HCT116 (cell line): Measurements from ENCODE around the gene GDE1. TPM values are rescaled to one million over a fixed set of nuclear protein-coding genes. Genes with fewer than 3 reads are reported as not detected.
A peak's percentile ranks its signal among the peaks of the same experiment; 100 is the strongest.

Source experiments
- ATAC-seq: fragments of 200-7000 bp; cut with Tn5 transposase; 2 replicates; pipeline ENCODE4 v1.9.1; 2020; ENCODE audit warnings: mild to moderate bottlenecking, moderate library complexity
- BruUV-seq: library from RNA; stranded (reverse); fragments of 400-500 nt; replicated peaks from 2 replicates; lab custom pipeline; 2021; lab: Mats Ljungman, UMichigan
- CTCF ChIA-PET: fragments of 300-600 bp; sonication (Branson Sonifier 250); formaldehyde crosslinking; loops from one replicate; lab custom pipeline; 2021; ENCODE audit warnings: antibody characterized with exemption; lab: Charles Lee
- POLR2A ChIA-PET: fragments of 300-600, 350-600 bp; sonication (Branson Sonifier 250); formaldehyde crosslinking; loops from one replicate; lab custom pipeline; 2021; ENCODE audit warnings: antibody characterized with exemption; lab: Charles Lee
- RAD21 ChIA-PET, 2 experiments: fragments of 300-600 bp; sonication (Branson Sonifier 250); formaldehyde crosslinking; loops; one replicate each; lab custom pipeline; 2023; ENCODE audit warnings: low total read pairs in 2 of 2; ENCODE audit not compliant: uncharacterized antibody in 2 of 2, unreplicated experiment in 2 of 2, low non-redundant PET in 1 of 2; lab: Charles Lee
- DNase-seq: peaks from one replicate; pipeline ENCODE4 v3.0.0-alpha.2; 2010; ENCODE audit warnings: low read depth, low spot score
- H2AFZ ChIP-seq: fragments of 200-600 bp; shearing (Covaris generic), sonication (generic); 2 replicates; pipeline ENCODE4 v1.6.1; 2017; ENCODE audit warnings: low read depth, mixed run types, mixed read lengths, antibody characterized with exemption, low read length; ENCODE audit not compliant: poor library complexity, severe bottlenecking
- H3K27ac ChIP-seq: 2 replicates; pipeline ENCODE4 v1.5.1; 2012; ENCODE audit warnings: low read depth, low read length
- H3K27me3 ChIP-seq: fragments of 200-600 bp; sonication (generic); 2 replicates; pipeline ENCODE4 v1.6.1; 2016; ENCODE audit warnings: mixed run types, low read length, mixed read lengths; ENCODE audit not compliant: insufficient read depth
- H3K36me3 ChIP-seq, 2 experiments: fragments of 200-500 bp in 1 of 2; fragments of 200-600 bp in 1 of 2; sonication (Bioruptor generic) in 1 of 2; sonication (generic) in 1 of 2; 2 replicates each; pipeline versions ENCODE4 v1.5.1 to v1.6.1; 2014 to 2016; ENCODE audit warnings: low read length in 2 of 2, inconsistent platforms in 1 of 2, mixed read lengths in 1 of 2, mixed run types in 1 of 2; ENCODE audit not compliant: insufficient read depth in 2 of 2, control insufficient read depth in 1 of 2
- H3K4me1 ChIP-seq, 2 experiments: fragments of 200-600 bp in 1 of 2; sonication (generic) in 1 of 2; 2 replicates each; pipeline versions ENCODE4 v1.5.1 to v1.6.1; 2012 to 2017; ENCODE audit warnings: low read length in 2 of 2, inconsistent platforms in 1 of 2, mild to moderate bottlenecking in 1 of 2, mixed read lengths in 1 of 2, mixed run types in 1 of 2, moderate library complexity in 1 of 2; ENCODE audit not compliant: insufficient read depth in 2 of 2, control insufficient read depth in 1 of 2
- H3K4me2 ChIP-seq: fragments of 200-600 bp; sonication (generic); 2 replicates; pipeline ENCODE4 v1.6.1; 2017; ENCODE audit warnings: mixed run types, low read length, mixed read lengths
- H3K4me3 ChIP-seq, 2 experiments: fragments of 200-600 bp in 1 of 2; sonication (generic) in 1 of 2; replicated peaks in 1 of 2; 2 replicates each; pipeline ENCODE4 v1.5.1; 2011 to 2016; ENCODE audit warnings: low read length in 2 of 2, control low read depth in 1 of 2, low read depth in 1 of 2, mild to moderate bottlenecking in 1 of 2, mixed read lengths in 1 of 2, mixed run types in 1 of 2
- H3K79me2 ChIP-seq: fragments of 200-600 bp; sonication (generic); 2 replicates; pipeline ENCODE4 v1.6.1; 2017; ENCODE audit warnings: mild to moderate bottlenecking, mixed run types, low read length, moderate library complexity, mixed read lengths; ENCODE audit not compliant: insufficient read depth
- H3K9ac ChIP-seq: fragments of 200-600 bp; sonication (generic); 2 replicates; pipeline ENCODE4 v1.6.1; 2016; ENCODE audit warnings: low read length, mixed read lengths
- H3K9me2 ChIP-seq: fragments of 200-600 bp; sonication (generic), shearing (Covaris generic); 2 replicates; pipeline ENCODE4 v1.6.1; 2017; ENCODE audit warnings: mixed run types, mild to moderate bottlenecking, moderate library complexity; ENCODE audit not compliant: insufficient read depth
- H3K9me3 ChIP-seq, 2 experiments: fragments of 200-500 bp in 1 of 2; fragments of 200-600 bp in 1 of 2; sonication (Bioruptor generic) in 1 of 2; sonication (generic) in 1 of 2; 2 replicates each; pipeline ENCODE4 v1.6.1; 2014 to 2017; ENCODE audit warnings: low read length in 2 of 2, mixed read lengths in 2 of 2, inconsistent platforms in 1 of 2, low read depth in 1 of 2, mild to moderate bottlenecking in 1 of 2, mixed run types in 1 of 2, moderate library complexity in 1 of 2; ENCODE audit not compliant: control insufficient read depth in 1 of 2, insufficient read depth in 1 of 2
- H4K20me1 ChIP-seq: fragments of 200-600 bp; sonication (generic), shearing (Covaris generic); 2 replicates; pipeline ENCODE4 v1.6.1; 2017; ENCODE audit warnings: mixed run types, mild to moderate bottlenecking, moderate library complexity; ENCODE audit not compliant: insufficient read depth
- CBX3 ChIP-seq: IDR thresholded peaks from 2 replicates; pipeline ENCODE4 v1.6.1; 2012; ENCODE audit warnings: low read depth
- EGR1 ChIP-seq: IDR thresholded peaks from 2 replicates; pipeline ENCODE4 v1.6.1; 2012; ENCODE audit warnings: low read depth
- EZH2 ChIP-seq: fragments of 200-600 bp; sonication (generic); IDR thresholded peaks from 2 replicates; pipeline ENCODE4 v1.6.1; 2017; ENCODE audit warnings: antibody characterized with exemption, mixed run types
- EZH2phosphoT487 ChIP-seq: fragments of 200-600 bp; IDR thresholded peaks from 2 replicates; pipeline ENCODE4 v1.6.1; 2018; ENCODE audit warnings: antibody characterized with exemption, borderline replicate concordance
- FOSL1 ChIP-seq: IDR thresholded peaks from 2 replicates; pipeline ENCODE4 v1.6.1; 2012; ENCODE audit warnings: low read depth
- POLR2A ChIP-seq: IDR thresholded peaks from 2 replicates; pipeline ENCODE4 v1.7.0; 2011; ENCODE audit warnings: borderline replicate concordance; ENCODE audit not compliant: insufficient read depth, insufficient read length; ENCODE audit errors: extremely low read depth
- POLR2AphosphoS5 ChIP-seq: IDR thresholded peaks from 2 replicates; pipeline ENCODE4 v1.6.1; 2011; ENCODE audit warnings: mild to moderate bottlenecking, low read depth, low read length, moderate library complexity
- RAD21 ChIP-seq: IDR thresholded peaks from 2 replicates; pipeline ENCODE4 v1.6.1; 2012; ENCODE audit warnings: low read depth, mild to moderate bottlenecking
- SIN3A ChIP-seq: IDR thresholded peaks from 2 replicates; pipeline ENCODE4 v1.6.1; 2012; ENCODE audit warnings: low read depth
- SRF ChIP-seq: IDR thresholded peaks from 2 replicates; pipeline ENCODE4 v1.6.1; 2012; ENCODE audit warnings: low read depth
- TCF7L2 ChIP-seq: IDR thresholded peaks from 2 replicates; pipeline ENCODE4 v1.7.0; 2011; ENCODE audit warnings: borderline replicate concordance, inconsistent platforms; ENCODE audit not compliant: insufficient read depth, insufficient read length; ENCODE audit errors: extremely low read depth
- YY1 ChIP-seq: IDR thresholded peaks from 2 replicates; pipeline ENCODE4 v1.6.1; 2011; ENCODE audit warnings: low read length, low read depth, moderate library complexity, mild to moderate bottlenecking; ENCODE audit not compliant: insufficient replicate concordance; ENCODE audit errors: extremely low read depth
- ZFX ChIP-seq: fragments of 450-650 bp; IDR thresholded peaks from 2 replicates; pipeline ENCODE4 v1.6.1; 2017
- intact Hi-C: fragments of 100-400 bp; cut with micrococcal nuclease; formaldehyde crosslinking; loops from 2 replicates; pipeline ENCODE4 v1.10.0; 2022
- total RNA-seq: library from RNA; stranded (reverse); gene quantifications from one replicate; pipeline ENCODE4 v1.2.1, GENCODE V29; 2021; ENCODE audit not compliant: unreplicated experiment
- TF ChIP-seq, protein P1 (sequence below): IDR thresholded peaks from 2 replicates; pipeline ENCODE4 v1.6.1; 2011; ENCODE audit warnings: mild to moderate bottlenecking, low read length, moderate library complexity; ENCODE audit not compliant: insufficient replicate concordance; ENCODE audit errors: extremely low read depth
- TF ChIP-seq, protein P2 (sequence below): IDR thresholded peaks from 2 replicates; pipeline ENCODE4 v1.6.1; 2012
- TF ChIP-seq, protein P3 (sequence below), 3 experiments: fragments of 200-600 bp in 1 of 3; sonication (generic) in 1 of 3; IDR thresholded peaks in 2 of 3; conservative IDR thresholded peaks in 1 of 3; 2 replicates each; pipeline ENCODE4 v1.5.1; 2012 to 2017; ENCODE audit warnings: low read depth in 2 of 3, low read length in 2 of 3, antibody characterized with exemption in 1 of 3, borderline replicate concordance in 1 of 3, control low read depth in 1 of 3, mild to moderate bottlenecking in 1 of 3, mixed read lengths in 1 of 3, mixed run types in 1 of 3, moderate library complexity in 1 of 3; ENCODE audit not compliant: insufficient read depth in 1 of 3
- TF ChIP-seq, protein P4 (sequence below): IDR thresholded peaks from 2 replicates; pipeline ENCODE4 v1.6.1; 2012; ENCODE audit warnings: low read depth

The GDE1 gene
- total RNA-seq, 1 experiment from 2014 or later: 47.1 TPM

DNA sequence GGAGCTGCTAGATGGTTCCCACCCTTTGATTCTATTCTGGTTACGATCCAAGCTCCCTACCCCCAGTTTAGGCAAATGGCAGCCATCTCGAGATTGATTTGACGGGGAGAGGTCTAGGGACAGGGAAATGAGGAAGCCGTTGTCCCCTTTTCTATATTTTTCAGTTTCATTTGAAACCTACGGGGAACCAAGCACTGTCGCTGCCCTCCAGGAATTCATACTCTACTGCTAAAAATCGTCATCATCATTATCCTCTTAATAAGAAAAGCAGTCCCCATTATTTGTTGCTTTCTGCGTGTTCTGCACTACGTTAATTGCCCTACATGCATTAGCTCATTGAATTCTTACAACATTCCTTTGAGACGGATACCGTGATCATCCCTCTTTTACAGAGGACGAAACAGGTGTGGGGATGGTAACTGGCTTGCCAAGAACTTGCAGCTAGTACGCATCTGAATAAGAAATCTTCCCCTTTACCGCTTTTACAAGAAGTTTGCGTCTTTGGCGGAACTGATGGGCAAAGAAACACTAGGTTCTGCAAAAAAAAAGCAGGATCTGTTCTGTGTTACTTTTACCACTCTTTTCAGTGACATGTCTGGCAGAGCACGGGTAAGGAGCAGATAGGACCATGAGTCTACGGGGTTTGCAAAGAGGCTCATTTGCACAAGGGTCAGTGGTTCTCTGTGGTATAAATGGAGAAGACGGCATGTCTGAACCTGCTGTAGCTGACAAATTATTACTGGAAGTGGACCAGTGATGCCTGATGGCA is 2.9 kb upstream of the GDE1 start:
- no peaks in the 10 kb centered on the region for H3K9me2 ChIP-seq
- no peaks in the 10 kb centered on the region for H3K9me3 ChIP-seq
- TF ChIP-seq, protein P1, sequence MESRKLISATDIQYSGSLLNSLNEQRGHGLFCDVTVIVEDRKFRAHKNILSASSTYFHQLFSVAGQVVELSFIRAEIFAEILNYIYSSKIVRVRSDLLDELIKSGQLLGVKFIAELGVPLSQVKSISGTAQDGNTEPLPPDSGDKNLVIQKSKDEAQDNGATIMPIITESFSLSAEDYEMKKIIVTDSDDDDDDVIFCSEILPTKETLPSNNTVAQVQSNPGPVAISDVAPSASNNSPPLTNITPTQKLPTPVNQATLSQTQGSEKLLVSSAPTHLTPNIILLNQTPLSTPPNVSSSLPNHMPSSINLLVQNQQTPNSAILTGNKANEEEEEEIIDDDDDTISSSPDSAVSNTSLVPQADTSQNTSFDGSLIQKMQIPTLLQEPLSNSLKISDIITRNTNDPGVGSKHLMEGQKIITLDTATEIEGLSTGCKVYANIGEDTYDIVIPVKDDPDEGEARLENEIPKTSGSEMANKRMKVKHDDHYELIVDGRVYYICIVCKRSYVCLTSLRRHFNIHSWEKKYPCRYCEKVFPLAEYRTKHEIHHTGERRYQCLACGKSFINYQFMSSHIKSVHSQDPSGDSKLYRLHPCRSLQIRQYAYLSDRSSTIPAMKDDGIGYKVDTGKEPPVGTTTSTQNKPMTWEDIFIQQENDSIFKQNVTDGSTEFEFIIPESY: no peak
- TF ChIP-seq TCF7L2 (no peak), EGR1 (no peak), SRF (no peak), EZH2phosphoT487 (no peak), ZFX (no peak), POLR2AphosphoS5 (no peak), YY1 (no peak), EZH2 (no peak), POLR2A (no peak), SIN3A (no peak), FOSL1 (no peak), RAD21 (no peak), CBX3 (no peak)
- TF ChIP-seq, protein P2, sequence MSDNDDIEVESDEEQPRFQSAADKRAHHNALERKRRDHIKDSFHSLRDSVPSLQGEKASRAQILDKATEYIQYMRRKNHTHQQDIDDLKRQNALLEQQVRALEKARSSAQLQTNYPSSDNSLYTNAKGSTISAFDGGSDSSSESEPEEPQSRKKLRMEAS: no peak
- TF ChIP-seq, protein P3, sequence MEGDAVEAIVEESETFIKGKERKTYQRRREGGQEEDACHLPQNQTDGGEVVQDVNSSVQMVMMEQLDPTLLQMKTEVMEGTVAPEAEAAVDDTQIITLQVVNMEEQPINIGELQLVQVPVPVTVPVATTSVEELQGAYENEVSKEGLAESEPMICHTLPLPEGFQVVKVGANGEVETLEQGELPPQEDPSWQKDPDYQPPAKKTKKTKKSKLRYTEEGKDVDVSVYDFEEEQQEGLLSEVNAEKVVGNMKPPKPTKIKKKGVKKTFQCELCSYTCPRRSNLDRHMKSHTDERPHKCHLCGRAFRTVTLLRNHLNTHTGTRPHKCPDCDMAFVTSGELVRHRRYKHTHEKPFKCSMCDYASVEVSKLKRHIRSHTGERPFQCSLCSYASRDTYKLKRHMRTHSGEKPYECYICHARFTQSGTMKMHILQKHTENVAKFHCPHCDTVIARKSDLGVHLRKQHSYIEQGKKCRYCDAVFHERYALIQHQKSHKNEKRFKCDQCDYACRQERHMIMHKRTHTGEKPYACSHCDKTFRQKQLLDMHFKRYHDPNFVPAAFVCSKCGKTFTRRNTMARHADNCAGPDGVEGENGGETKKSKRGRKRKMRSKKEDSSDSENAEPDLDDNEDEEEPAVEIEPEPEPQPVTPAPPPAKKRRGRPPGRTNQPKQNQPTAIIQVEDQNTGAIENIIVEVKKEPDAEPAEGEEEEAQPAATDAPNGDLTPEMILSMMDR (IDR thresholded peaks at IDR 0.05 in 2 of 3, conservative IDR thresholded peaks at IDR 0.05 in 1 of 3; ENCODE audit: borderline replicate concordance in 1 of 3, insufficient read depth in 1 of 3, low read depth in 2 of 3, low read length in 2 of 3): no peak
- TF ChIP-seq, protein P4, sequence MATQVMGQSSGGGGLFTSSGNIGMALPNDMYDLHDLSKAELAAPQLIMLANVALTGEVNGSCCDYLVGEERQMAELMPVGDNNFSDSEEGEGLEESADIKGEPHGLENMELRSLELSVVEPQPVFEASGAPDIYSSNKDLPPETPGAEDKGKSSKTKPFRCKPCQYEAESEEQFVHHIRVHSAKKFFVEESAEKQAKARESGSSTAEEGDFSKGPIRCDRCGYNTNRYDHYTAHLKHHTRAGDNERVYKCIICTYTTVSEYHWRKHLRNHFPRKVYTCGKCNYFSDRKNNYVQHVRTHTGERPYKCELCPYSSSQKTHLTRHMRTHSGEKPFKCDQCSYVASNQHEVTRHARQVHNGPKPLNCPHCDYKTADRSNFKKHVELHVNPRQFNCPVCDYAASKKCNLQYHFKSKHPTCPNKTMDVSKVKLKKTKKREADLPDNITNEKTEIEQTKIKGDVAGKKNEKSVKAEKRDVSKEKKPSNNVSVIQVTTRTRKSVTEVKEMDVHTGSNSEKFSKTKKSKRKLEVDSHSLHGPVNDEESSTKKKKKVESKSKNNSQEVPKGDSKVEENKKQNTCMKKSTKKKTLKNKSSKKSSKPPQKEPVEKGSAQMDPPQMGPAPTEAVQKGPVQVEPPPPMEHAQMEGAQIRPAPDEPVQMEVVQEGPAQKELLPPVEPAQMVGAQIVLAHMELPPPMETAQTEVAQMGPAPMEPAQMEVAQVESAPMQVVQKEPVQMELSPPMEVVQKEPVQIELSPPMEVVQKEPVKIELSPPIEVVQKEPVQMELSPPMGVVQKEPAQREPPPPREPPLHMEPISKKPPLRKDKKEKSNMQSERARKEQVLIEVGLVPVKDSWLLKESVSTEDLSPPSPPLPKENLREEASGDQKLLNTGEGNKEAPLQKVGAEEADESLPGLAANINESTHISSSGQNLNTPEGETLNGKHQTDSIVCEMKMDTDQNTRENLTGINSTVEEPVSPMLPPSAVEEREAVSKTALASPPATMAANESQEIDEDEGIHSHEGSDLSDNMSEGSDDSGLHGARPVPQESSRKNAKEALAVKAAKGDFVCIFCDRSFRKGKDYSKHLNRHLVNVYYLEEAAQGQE: no peak
- peaks cover 17 to 40% of the 10 kb centered on the region in 2 experiments for H3K4me1 ChIP-seq
- RAD21 ChIA-PET: no interaction called here
- peak overlapping the region; percentile 87 to 94 for H3K4me3 ChIP-seq
- H3K27ac ChIP-seq: peak overlapping the region; percentile 49
- H3K9ac ChIP-seq: peak overlapping the region; percentile 86
- no peak for ATAC-seq
- no TSS peak for BruUV-seq
- POLR2A ChIA-PET: interaction anchor here (1.1 kb wide), 1 partner anchor 31 kb away, joined by 5 read pairs; the partner anchor contains the start of gene VPS35L
- H3K79me2 ChIP-seq: peaks cover 55% of the 10 kb centered on the region
- no peak for DNase-seq
- H3K36me3 ChIP-seq: peaks cover 6 to 14% of the 10 kb centered on the region in 2 experiments
- H2AFZ ChIP-seq: no peak overlapping the region
- no peaks in the 10 kb centered on the region for H4K20me1 ChIP-seq
- intact Hi-C loops: loop anchor here (5.0 kb wide), 1 partner anchor 107 kb away; the partner anchor contains the start of gene TMC5
- H3K4me2 ChIP-seq: peak overlapping the region; percentile 85
- CTCF ChIA-PET: interaction anchor here (1.4 kb wide), 1 partner anchor 22 kb away, joined by 3 read pairs; no protein-coding TSS in a partner anchor
- H3K27me3 ChIP-seq: no peaks in the 10 kb centered on the region
